NCI-H1048 (cell line): ENCODE measurements around the gene CATSPERZ.

ENCODE experiments used
- DNase-seq: peaks from one replicate; lab custom pipeline; 2025; lab: John Stamatoyannopoulos, UW

CATSPERZ gene

DNA sequence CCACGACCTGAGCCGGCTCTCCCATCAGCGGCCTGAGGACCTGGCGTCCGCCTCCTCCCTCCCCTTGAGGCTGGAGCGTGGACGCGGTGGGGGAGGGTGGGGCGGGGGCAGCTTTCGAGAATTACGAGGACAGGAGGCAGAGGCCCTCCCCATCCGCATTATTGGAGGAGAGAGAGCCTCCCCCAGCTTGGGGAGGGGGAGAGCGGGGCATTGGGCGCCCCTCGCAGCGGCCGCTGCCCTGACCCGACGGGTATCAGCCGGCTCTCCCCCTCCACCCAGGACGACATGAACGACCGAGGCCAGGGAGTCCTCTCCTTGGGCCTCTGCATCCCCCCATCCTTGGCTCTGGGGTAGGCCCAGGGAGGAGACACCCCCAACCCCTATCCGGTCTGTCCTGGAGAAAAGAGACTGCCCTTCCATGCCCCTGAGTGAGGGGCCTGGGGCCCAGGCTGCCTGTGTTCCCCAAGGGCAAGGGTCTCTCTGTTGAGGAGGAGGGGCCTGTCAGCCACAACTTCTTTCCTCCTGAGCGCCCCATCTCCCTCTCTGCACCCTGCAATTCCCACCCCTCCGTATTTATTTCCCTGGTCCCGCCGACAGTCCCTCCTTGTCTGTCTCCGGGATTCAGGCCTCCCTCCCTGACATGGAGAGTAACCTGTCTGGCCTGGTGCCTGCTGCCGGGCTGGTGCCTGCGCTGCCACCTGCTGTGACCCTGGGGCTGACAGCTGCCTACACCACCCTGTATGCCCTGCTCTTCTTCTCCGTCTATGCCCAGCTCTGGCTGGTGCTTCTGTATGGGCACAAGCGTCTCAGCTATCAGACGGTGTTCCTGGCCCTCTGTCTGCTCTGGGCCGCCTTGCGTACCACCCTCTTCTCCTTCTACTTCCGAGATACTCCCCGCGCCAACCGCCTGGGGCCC lies 14.0 kb upstream of the CATSPERZ start:
- no peak for DNase-seq

DNA sequence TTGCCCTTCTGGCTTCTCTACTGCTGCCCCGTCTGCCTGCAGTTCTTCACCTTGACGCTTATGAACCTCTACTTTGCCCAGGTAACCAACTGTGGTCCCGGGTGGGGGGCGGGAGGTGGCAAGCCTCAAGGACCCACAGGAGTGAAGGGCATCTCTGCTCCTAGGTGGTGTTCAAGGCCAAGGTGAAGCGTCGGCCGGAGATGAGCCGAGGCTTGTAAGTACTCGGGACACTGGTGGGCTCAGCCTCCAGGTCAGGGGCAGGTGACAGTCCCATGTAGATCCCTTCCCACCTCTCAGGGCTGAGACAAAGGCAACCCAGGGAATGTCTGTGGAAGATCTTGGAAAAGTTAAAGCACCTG lies 13.4 kb upstream of the CATSPERZ start:
- DNase-seq = no peak

DNA sequence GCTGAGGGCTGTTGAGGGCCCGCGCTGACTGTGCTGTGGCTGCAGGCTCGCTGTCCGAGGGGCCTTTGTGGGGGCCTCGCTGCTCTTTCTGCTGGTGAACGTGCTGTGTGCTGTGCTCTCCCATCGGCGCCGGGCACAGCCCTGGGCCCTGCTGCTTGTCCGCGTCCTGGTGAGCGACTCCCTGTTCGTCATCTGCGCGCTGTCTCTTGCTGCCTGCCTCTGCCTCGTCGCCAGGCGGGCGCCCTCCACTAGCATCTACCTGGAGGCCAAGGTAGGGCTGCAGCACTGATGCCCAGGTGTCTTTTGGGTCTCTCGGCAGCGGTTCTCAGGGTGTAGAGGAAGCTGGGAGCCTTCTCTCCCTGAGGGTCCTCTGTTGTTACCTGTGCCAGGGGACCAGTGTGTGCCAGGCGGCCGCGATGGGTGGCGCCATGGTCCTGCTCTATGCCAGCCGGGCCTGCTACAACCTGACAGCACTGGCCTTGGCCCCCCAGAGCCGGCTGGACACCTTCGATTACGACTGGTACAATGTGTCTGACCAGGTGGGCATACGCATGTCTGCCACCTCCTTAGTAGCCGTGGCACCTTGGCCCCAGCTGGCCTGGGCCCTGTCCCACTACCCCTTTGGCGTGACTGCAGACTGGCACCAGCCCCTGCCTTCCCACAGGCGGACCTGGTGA lies 12.3 kb upstream of the CATSPERZ start:
- no peak for DNase-seq

DNA sequence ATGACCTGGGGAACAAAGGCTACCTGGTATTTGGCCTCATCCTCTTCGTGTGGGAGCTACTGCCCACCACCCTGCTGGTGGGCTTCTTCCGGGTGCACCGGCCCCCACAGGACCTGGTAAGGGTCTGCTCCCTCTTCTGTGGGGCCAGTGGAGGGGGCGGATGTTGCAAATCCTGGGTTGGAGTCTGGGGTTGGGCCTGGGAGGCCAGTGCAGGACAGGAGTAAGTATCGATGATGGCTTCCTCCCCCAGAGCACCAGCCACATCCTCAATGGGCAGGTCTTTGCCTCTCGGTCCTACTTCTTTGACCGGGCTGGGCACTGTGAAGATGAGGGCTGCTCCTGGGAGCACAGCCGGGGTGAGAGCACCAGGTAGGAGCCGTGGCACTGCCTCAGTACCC lies 11.8 kb upstream of the CATSPERZ start:
- DNase-seq = no peak

DNA sequence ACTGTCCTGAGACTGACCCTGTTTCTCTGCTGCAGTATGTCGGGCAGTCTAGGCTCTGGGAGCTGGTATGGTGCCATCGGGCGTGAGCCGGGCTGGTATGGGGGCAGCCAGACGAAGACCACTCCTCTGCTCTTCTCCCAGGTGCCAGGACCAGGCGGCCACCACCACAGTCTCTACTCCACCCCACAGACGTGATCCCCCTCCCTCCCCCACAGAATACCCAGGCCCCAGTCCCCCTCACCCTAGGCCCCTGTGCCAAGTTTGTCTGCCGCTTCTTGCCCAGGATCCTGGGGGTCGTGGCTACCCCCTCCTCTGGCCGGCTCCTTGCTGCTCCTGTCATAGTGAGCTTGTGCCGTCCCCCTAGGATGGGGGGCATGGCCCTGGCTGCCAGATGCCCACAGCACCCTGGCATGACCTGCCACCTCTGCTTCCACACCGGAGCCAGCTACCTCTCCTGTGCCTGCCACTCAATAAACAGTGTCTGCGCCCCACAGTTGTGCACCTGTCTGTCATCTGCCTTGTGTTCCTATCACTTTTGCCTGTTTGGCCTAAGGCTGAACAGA lies 11.1 kb upstream of the CATSPERZ start:
- no peak for DNase-seq

DNA sequence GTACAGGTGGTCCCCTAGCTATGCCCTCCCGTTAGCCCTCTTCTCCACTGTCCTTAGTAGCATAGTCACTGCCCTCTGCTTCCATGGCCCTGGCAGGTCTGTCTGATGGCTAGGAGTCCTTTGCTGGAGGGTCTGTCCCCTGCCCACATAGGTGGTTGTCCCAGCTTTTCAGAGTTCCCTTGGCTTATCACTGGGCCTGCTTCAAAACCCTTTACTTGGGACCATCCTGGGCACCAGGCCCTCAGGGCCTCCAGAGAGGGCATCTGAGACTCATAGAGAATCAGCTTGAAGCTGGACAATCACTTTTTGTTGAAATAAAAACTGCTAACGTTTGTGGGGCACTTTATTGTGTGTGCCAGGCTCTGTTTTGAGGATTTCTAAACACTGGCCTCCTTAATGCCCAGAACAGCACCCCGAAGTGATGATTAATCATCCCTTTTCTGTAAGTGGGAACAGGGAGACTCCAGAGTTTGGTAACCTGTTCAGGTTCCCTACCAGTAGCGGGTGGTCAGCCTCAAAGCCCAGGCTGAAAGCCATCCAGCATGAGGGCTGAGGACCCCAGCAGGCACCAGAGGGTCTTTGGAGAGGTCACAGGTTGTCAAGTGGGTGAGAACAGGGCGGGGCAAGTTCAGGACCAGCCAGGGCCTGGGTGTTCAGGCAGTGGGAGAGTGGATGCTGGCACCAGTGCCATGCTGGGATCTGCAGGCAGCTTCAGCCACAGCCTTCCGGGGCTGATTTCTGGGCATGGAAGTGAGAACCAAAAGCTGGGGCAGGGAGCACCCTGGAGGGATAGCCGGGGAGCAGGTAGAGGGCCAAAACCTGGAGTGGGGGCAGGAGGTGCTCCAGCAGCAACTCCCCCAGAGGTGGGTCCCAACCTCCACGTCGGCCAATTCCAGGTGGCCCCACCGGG lies 9.6 kb upstream of the CATSPERZ start:
- no peak for DNase-seq

DNA sequence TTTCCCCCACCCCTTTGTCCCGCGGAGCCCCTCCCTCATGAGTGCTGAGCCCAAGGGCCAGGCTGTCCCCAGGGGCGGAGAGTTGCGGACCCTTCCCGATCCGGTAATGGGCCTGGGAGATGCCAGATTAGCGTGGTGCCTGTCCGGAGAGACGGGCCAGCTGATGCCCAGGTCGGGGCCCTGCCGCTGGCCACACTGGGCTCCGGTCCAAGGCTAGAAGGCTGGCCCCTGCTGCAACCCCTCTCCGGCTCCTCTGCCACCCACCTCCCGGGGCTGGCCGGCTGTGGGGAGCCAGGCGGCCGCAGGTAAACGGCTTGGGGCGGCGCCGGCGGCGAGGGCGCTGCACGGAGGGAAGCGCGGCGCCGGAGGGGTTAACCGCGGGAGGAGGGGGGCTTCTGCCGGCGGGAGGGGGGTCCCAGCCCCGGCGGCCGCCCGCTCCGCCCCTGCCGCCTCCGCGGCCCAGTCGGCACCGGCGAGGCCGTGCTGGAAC lies 8.9 kb upstream of the CATSPERZ start, which contains the start of gene KCNK4:
KCNK4 (plus strand) TSS at position 41 of the 490 bp plus-strand sequence. CDS start 1,717 bp downstream, outside the sequence.
- no peak for DNase-seq

DNA sequence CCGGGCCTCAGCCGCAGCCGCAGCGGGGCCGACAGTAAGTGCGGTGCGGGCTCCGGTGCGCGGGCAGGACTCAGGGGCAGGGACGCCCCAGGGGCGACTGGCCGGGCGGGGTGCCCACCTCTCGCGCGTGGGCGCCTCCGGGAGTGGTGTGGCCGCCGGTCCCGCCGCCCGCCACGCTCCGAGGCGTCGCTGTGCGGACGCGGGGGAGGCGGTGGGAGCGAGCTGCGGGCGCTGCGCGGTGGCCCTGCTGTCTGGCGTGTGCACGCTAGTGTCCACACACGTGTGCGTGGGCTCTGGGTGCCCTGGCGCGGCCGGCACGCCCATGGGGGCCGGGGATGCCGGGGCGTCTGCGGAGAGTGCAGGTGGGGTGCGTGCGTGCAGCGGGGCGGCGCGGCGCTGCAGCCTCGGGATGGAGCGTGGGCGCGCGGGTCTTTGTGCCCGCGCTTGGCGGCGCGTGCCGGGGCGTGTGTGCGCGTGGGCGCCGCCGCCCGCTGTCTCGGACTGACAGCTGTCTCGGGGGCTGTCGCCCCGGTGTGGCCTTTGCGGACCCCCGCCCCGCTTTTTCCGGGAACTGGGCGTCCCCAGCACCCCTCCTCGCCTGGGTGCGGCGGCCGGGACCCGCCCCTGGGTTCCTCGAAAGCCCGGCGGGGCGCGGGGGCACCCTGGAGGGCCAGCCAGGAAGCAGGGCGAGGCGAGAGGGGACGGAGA lies 8.3 kb upstream of the CATSPERZ start:
- no peak for DNase-seq

DNA sequence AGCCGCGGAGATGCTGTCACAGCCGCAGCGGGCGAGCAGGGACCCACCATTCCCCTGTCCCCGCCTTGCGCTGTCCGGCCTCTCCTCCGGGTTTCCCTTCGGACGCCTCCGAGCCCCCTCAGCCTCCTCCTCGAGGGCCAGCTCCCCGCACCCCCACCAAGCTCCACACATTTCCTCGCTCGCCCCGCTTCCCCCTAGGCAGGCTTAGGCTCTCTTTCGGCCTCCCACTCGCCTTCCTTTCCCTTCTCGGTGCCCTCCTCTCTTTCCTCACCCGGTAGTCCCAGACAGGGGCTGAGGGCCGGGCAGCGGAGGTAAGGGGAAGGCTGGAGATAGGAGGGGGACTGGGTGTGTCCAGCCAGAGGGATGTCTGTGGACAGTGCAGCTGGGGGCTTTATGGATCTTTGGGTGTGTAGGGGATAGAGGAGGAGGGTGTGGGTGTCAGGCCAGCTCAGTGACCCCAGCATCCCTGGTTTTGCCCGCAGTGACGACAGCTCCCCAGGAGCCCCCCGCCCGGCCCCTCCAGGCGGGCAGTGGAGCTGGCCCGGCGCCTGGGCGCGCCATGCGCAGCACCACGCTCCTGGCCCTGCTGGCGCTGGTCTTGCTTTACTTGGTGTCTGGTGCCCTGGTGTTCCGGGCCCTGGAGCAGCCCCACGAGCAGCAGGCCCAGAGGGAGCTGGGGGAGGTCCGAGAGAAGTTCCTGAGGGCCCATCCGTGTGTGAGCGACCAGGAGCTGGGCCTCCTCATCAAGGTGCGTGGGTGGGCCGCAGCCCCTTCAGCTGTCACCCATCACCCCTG lies 7.5 kb upstream of the CATSPERZ start:
- no peak for DNase-seq

DNA sequence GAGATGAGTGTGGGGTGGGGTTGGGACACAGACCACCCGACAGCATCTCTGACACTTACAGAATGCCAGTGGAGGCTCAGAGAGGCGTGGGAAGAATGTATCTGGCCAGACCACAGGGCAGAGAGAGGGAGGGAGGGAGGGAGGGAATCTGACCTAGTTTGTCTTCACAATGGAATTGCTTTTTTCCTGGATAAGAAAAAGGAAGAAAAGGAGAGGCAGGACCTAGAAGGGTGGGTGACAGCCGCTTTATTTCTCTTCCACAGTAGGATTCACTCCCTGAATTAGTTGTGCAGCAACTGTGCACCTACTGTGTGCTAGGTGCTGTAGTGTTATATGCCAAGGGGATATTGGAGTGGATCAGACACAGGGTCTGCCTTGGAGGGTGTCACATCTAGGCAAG lies 5.4 kb upstream of the CATSPERZ start:
- no peak for DNase-seq

DNA sequence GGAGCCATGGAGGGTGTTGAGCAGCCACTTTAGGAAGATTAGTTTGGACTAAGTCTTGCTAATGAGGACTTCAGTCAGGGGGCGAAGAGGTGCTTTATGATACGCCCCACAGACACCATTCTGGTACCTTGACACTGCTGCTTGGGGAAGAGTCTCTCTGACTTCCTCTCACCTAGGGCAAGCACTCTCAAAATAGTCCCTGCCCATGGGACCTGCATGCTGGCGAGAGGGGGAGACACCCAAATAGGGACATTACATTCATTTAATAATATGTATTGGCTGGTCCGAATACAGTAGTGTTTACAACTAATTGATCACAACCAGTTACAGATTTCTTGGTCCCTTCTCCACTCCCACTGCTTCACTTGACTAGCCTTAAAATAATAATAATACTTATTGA lies 4.4 kb upstream of the CATSPERZ start:
- DNase-seq = no peak

DNA sequence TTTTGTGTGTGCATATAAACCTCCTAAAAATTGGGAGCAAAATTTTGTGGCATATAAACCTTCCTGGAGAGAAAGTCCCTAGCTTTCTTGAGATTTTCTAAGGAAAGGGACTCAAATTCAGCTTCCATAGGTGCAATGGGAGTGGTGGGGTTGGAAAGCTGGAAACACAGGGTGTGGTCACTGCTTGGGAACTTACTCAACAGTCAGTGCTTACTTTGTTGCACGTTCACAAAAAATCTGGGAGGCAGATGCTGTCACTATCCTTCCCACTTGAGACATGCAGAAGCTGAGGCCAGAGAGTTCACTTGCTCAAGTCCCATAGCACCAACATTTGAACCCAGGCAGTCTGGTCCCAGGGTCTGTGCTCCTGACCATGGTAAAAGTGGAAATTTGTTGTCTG lies 3.9 kb upstream of the CATSPERZ start:
- DNase-seq = no peak

DNA sequence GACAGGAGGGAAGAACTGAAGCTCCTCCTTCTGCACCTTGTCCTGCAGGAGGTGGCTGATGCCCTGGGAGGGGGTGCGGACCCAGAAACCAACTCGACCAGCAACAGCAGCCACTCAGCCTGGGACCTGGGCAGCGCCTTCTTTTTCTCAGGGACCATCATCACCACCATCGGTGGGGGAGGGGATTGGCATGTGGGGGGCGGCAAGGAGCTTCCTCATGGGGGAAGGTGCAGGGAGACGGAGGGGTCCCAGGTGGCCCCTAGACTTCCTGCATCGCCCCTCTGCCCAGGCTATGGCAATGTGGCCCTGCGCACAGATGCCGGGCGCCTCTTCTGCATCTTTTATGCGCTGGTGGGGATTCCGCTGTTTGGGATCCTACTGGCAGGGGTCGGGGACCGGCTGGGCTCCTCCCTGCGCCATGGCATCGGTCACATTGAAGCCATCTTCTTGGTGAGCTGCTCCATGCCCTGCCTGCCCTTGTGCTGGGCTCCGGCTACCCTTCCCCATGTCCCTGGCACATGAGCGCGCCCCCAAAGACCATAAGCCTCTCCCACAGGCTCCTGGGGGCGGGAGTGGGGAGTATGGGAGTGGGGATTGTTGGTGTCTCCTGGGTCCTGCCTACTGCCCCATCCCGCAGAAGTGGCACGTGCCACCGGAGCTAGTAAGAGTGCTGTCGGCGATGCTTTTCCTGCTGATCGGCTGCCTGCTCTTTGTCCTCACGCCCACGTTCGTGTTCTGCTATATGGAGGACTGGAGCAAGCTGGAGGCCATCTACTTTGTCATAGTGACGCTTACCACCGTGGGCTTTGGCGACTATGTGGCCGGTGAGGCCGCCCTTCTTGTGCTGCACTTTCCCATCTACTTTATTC lies 3.1 kb upstream of the CATSPERZ start:
- DNase-seq = no peak

DNA sequence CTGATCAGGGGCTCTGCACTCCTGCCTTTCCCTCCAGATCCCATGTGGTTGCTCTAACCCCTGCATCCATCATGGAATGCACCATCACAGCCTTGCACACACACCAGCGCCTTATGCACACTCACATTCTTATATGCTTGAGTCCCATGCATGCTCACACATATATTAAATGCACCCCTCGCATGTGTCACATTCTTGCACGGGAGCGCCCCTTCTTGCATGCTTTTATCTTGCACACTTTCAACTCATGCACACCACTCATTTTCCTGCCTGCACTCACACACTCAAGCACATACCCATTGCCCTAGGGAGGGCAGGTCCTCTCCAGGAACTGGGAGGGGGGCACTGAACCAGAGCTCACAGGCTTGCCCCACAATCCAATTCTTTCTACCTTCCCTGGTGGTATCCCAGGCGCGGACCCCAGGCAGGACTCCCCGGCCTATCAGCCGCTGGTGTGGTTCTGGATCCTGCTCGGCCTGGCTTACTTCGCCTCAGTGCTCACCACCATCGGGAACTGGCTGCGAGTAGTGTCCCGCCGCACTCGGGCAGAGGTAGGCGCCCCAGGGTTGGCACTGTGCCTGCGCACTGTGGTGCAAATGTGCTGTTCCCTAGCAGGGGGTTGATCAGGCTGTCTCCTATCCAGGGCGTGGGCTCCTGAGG lies 2.3 kb upstream of the CATSPERZ start:
- no peak for DNase-seq

DNA sequence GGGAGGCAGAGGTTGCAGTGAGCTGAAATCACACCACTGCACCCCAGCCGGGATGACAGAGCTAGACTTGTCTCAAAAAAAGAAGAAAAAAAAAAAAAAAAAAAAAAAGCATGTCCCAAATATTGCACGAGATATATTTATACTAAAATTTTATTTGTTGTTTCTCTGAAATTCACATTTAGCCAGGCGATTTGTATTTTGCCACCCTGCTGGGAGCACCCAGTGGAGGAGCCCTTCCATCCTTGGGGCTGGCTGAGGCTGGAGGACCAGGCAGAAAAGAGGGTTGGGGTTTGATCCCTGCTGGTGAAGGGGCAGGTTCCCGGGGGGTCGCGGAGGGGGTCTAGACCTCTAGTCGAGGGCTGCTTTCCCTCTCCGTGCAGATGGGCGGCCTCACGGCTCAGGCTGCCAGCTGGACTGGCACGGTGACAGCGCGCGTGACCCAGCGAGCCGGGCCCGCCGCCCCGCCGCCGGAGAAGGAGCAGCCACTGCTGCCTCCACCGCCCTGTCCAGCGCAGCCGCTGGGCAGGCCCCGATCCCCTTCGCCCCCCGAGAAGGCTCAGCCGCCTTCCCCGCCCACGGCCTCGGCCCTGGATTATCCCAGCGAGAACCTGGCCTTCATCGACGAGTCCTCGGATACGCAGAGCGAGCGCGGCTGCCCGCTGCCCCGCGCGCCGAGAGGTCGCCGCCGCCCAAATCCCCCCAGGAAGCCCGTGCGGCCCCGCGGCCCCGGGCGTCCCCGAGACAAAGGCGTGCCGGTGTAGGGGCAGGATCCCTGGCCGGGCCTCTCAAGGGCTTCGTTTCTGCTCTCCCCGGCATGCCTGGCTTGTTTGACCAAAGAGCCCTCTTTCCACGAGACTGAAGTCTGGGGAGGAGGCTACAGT lies 952 bp upstream of the CATSPERZ start:
- DNase-seq = no peak

DNA sequence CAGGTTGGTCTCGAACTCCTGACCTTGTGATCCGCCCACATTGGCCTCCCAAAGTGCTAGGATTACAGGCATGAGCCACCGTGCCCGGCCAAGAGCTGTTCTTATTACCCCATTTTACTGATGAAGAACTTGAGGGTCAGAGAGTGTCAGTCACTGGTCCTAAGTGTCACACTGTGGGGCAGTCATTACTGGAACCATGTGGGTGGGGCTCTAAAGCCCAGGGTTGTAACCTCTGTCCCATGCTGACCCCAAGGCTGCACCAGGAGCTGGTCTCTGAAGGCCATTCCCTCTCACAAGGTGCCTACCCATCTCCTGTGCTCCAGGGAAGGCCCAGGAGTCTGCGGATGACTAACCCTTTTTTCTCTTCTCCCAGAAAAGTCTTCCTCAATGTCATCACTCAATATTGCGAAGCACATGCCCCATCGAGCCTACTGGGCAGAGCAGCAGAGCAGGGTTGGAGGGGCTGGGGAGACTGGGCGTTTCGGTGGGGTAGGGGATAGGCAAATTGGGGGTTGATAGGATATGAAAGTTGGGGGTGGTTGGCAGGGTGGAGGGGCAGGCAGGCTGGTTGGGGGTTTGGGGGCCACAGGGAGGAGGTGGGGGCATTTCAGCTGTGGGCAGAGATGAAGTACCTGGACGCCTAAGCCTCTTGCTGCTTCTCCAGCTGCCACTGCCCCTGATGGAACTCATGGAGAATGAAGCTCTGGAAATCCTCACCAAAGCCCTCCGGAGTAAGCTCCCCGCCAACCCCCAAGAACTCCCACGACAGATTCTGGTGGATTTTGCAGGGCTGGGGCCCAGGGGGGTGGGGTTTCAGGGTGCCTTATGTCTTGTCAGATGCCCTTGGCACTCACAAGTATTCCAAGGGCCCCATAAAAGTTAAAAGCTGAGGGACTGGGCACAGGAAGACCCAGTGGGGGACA lies 3.2 kb downstream of the CATSPERZ start:
- DNase-seq = no peak

DNA sequence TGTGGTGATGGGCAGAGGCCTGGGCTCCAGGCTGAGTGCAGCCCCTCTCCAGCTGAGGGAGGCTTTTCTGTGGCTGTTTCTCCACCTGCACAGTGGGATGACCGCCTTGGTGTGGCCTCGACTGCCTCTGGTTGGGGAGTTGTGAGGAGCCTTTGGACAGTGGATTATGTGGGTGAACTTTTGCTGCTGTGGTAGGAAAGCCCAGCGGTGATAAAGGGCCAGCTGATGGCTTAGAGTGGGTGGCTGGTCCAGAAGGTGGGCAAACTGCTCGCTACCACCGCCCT lies 3.8 kb downstream of the CATSPERZ start:
- DNase-seq = no peak
